Subcutaneous abdominal adipose tissue (tissue), 5 donors: ENCODE measurements around the gene CHST8.

ENCODE experiments used
- H3K27ac ChIP-seq: one replicate; pipeline ENCODE4 v1.7.0; 2013; ENCODE audit warnings: low read depth, mild to moderate bottlenecking, inconsistent platforms, low read length, moderate library complexity
- H3K27me3 ChIP-seq, 5 donors: one replicate each; pipeline ENCODE4 v1.7.0; 2013; ENCODE audit warnings: low read length in 5 of 5, inconsistent platforms in 1 of 5; ENCODE audit not compliant: control insufficient read depth in 5 of 5, insufficient read depth in 4 of 5
- H3K36me3 ChIP-seq, 5 donors: one replicate each; pipeline ENCODE4 v1.7.0; 2013; ENCODE audit warnings: low read length in 5 of 5; ENCODE audit not compliant: control insufficient read depth in 5 of 5, insufficient read depth in 5 of 5
- H3K4me1 ChIP-seq, 5 donors: one replicate each; pipeline ENCODE4 v1.7.0; 2013; ENCODE audit warnings: low read length in 5 of 5, mild to moderate bottlenecking in 3 of 5, moderate library complexity in 1 of 5; ENCODE audit not compliant: control insufficient read depth in 5 of 5, insufficient read depth in 5 of 5
- H3K4me3 ChIP-seq, 5 donors: one replicate each; pipeline ENCODE4 v1.7.0; 2013; ENCODE audit warnings: low read length in 5 of 5, low read depth in 1 of 5
- H3K9ac ChIP-seq, 5 donors: one replicate each; pipeline ENCODE4 v1.7.0; 2013; ENCODE audit warnings: low read length in 5 of 5, mild to moderate bottlenecking in 4 of 5, moderate library complexity in 3 of 5
- H3K9me3 ChIP-seq, 5 donors: one replicate each; pipeline ENCODE4 v1.7.0; 2013; ENCODE audit warnings: low read length in 5 of 5; ENCODE audit not compliant: control insufficient read depth in 5 of 5
- donor health status: healthy.
- donor health status: healthy.
- donor health status: healthy.
- donor health status: healthy.
- donor health status: healthy.

CHST8 gene

GRCh38 chr19:33621811-33622504 is at the start of gene CHST8:
CHST8 (plus strand) TSS chr19:33621953; CDS start chr19:33689262, 67,309 bp downstream.
- Histone ChIP-seq H3K36me3 (no peaks in the 10 kb centered on the region), H3K4me1 (peaks cover 0 to 20% (median 19%) of the 10 kb centered on the region in 5 donors), H3K27me3 (peaks cover 23 to 68% (median 35%) of the 10 kb centered on the region in 5 donors), H3K4me3 (peak within 1 kb of the TSS in 4 of 5 donors; percentile 22 to 63 (median 56)), H3K27ac (no peak within 1 kb of the TSS), H3K9ac (no peak within 1 kb of the TSS), H3K9me3 (no peaks in the 10 kb centered on the region)

- Histone ChIP-seq H3K9me3 (peaks cover 3 to 20% (median 11%) of the 10 kb centered on the region in 5 donors), H3K27ac (no peak overlapping the region), H3K36me3 (no peaks in the 10 kb centered on the region), H3K9ac (no peak overlapping the region), H3K4me1 (no peaks in the 10 kb centered on the region), H3K4me3 (no peak overlapping the region), H3K27me3 (peaks cover 4 to 10% (median 7%) of the 10 kb centered on the region in 5 donors)
Observed at GRCh38 chr19:33572929-33573328, 48.8 kb upstream of the CHST8 start.

GRCh38 chr19:33574824-33575223 is 46.9 kb upstream of the CHST8 start:
- H3K36me3 ChIP-seq, result no peaks in the 10 kb centered on the region
- peaks cover 5 to 13% (median 11%) of the 10 kb centered on the region in 5 donors for H3K27me3 ChIP-seq
- H3K9me3 ChIP-seq, result peaks cover 3 to 20% (median 11%) of the 10 kb centered on the region in 5 donors
- no peak overlapping the region for H3K9ac ChIP-seq
- H3K4me3 ChIP-seq, result no peak overlapping the region
- H3K4me1 ChIP-seq, result no peaks in the 10 kb centered on the region
- H3K27ac ChIP-seq, result no peak overlapping the region

GRCh38 chr19:33578697-33579096 is 43.1 kb upstream of the CHST8 start:
- Histone ChIP-seq H3K9me3 (peaks cover 3 to 17% (median 11%) of the 10 kb centered on the region in 5 donors), H3K9ac (no peak overlapping the region), H3K27ac (no peak overlapping the region), H3K4me3 (no peak overlapping the region), H3K36me3 (no peaks in the 10 kb centered on the region), H3K4me1 (no peaks in the 10 kb centered on the region), H3K27me3 (peaks cover 11 to 19% (median 17%) of the 10 kb centered on the region in 5 donors)

GRCh38 chr19:33580026-33580644 is 41.6 kb upstream of the CHST8 start:
- Histone ChIP-seq H3K27ac (no peak overlapping the region), H3K4me1 (no peaks in the 10 kb centered on the region), H3K9ac (no peak overlapping the region), H3K4me3 (no peak overlapping the region), H3K27me3 (peaks cover 11 to 20% (median 17%) of the 10 kb centered on the region in 5 donors), H3K36me3 (no peaks in the 10 kb centered on the region), H3K9me3 (peaks cover 0 to 3% (median 2%) of the 10 kb centered on the region in 5 donors)

GRCh38 chr19:33580645-33581037 is 41.1 kb upstream of the CHST8 start:
- no peaks in the 10 kb centered on the region for H3K9me3 ChIP-seq

GRCh38 chr19:33582914-33583313 is 38.8 kb upstream of the CHST8 start:
- H3K36me3 ChIP-seq, result no peaks in the 10 kb centered on the region
- no peak overlapping the region for H3K4me3 ChIP-seq
- no peak overlapping the region for H3K27ac ChIP-seq
- H3K9me3 ChIP-seq, result peaks cover 0 to 12% (median 9%) of the 10 kb centered on the region in 5 donors
- no peak overlapping the region for H3K9ac ChIP-seq
- peaks cover 11 to 20% (median 17%) of the 10 kb centered on the region in 5 donors for H3K27me3 ChIP-seq
- no peaks in the 10 kb centered on the region for H3K4me1 ChIP-seq

More at GRCh38 chr19:33580645-33581037, 41.1 kb upstream of the CHST8 start:
- H3K27me3 ChIP-seq, result peaks cover 11 to 20% (median 17%) of the 10 kb centered on the region in 5 donors
- no peak overlapping the region for H3K4me3 ChIP-seq
- H3K27ac ChIP-seq, result no peak overlapping the region
- H3K4me1 ChIP-seq, result no peaks in the 10 kb centered on the region
- H3K9ac ChIP-seq, result no peak overlapping the region
- H3K36me3 ChIP-seq, result no peaks in the 10 kb centered on the region

- H3K27ac ChIP-seq, result no peak overlapping the region
- H3K4me1 ChIP-seq, result no peaks in the 10 kb centered on the region
- H3K4me3 ChIP-seq, result no peak overlapping the region
- peaks cover 0 to 10% (median 0%) of the 10 kb centered on the region in 5 donors for H3K27me3 ChIP-seq
- H3K36me3 ChIP-seq, result no peaks in the 10 kb centered on the region
- H3K9me3 ChIP-seq, result peaks cover 3 to 25% (median 14%) of the 10 kb centered on the region in 5 donors
- no peak overlapping the region for H3K9ac ChIP-seq
Observed at GRCh38 chr19:33587150-33587549, 34.6 kb upstream of the CHST8 start.

GRCh38 chr19:33590224-33590623 is 31.5 kb upstream of the CHST8 start:
- no peaks in the 10 kb centered on the region for H3K36me3 ChIP-seq
- no peak overlapping the region for H3K27ac ChIP-seq
- H3K9ac ChIP-seq, result no peak overlapping the region
- H3K4me3 ChIP-seq, result no peak overlapping the region
- H3K9me3 ChIP-seq, result peaks cover 3 to 25% (median 21%) of the 10 kb centered on the region in 5 donors
- no peaks in the 10 kb centered on the region for H3K27me3 ChIP-seq
- H3K4me1 ChIP-seq, result no peaks in the 10 kb centered on the region

GRCh38 chr19:33595783-33596182 is 26.0 kb upstream of the CHST8 start:
- Histone ChIP-seq H3K27me3 (peaks cover 0 to 4% (median 0%) of the 10 kb centered on the region in 5 donors), H3K9ac (no peak overlapping the region), H3K36me3 (no peaks in the 10 kb centered on the region), H3K9me3 (peaks cover 0 to 27% (median 12%) of the 10 kb centered on the region in 5 donors), H3K4me1 (no peaks in the 10 kb centered on the region), H3K4me3 (no peak overlapping the region), H3K27ac (no peak overlapping the region)
